Measurements from ENCODE around the gene PTPRN2. TPM values are rescaled to one million over a fixed set of nuclear protein-coding genes. Genes with fewer than 3 reads are reported as not detected.

Gene PTPRN2
- total RNA-seq, 1 donor from 2014 or later: 15.4 TPM

DNA sequence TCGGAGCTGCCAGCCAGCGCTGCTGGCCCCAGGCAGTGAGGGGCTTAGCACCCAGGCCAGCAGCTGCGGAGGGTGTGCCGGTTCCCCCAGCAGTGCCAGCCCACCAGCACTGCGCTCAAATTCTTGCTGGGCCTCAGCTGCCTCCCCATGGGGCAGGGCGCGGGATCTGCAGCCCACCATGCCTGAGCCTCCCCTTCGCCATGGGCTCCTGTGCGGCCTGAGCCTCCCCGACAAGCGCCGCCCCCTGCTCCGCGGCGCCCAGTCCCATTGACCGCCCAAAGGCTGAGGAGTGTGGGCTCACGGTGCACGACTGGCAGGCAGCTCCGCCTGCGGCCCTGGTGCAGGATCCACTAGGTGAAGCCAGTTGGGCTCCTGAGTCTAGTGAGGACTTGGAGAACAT is 525.0 kb downstream of the PTPRN2 start:
- Mint-ChIP-seq H3K27ac (no peak overlapping the region), H3K36me3 (no peaks in the 10 kb centered on the region), H3K27me3 (peaks cover 7% of the 10 kb centered on the region), H3K4me3 (no peak overlapping the region), H3K4me1 (ENCODE audit: unreplicated experiment) (no peaks in the 10 kb centered on the region), H3K9me3 (no peaks in the 10 kb centered on the region)
- TF ChIP-seq, protein P1, sequence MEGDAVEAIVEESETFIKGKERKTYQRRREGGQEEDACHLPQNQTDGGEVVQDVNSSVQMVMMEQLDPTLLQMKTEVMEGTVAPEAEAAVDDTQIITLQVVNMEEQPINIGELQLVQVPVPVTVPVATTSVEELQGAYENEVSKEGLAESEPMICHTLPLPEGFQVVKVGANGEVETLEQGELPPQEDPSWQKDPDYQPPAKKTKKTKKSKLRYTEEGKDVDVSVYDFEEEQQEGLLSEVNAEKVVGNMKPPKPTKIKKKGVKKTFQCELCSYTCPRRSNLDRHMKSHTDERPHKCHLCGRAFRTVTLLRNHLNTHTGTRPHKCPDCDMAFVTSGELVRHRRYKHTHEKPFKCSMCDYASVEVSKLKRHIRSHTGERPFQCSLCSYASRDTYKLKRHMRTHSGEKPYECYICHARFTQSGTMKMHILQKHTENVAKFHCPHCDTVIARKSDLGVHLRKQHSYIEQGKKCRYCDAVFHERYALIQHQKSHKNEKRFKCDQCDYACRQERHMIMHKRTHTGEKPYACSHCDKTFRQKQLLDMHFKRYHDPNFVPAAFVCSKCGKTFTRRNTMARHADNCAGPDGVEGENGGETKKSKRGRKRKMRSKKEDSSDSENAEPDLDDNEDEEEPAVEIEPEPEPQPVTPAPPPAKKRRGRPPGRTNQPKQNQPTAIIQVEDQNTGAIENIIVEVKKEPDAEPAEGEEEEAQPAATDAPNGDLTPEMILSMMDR (conservative IDR thresholded peaks at IDR 0.05): no peak
- no peak for DNase-seq (ENCODE audit: extremely low spot score, unreplicated experiment)

DNA sequence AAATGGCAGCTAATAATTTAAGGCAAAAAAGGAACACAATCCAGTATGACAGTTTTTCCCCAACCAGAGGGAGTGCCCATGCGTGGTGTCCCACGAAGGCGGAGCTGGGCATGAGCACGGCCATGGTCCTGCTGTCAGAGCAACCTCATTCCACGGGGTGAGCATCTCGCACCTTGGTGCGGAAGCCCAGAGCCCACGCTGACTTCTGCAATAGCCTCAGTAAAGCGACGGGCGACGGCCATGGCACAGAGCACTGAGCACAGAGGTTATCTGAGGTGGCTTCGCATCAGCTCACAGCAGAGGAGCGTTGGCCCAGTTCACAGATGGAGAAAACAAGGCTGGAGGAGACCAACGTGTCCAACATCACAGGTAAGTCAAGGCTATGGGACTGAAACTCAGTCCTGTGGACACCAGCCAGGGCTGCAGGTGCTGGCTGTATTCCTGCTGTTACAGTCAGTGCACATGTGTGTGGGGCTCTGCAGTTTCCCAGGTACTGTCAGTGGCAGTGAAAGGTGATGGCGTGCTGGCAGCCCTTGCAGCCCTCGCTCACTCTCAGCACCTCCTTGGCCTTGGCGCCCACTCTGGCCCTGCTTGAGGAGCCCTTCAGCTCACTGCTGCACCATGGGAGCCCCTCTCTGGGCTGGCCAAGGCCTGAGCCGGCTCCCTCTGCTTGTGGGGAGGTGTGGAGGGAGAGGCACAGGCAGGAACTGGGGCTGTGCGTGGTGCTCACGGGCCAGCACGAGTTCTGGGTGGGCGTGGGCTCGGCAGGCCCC is 525.6 kb downstream of the PTPRN2 start:
- Mint-ChIP-seq H3K9me3 (no peaks in the 10 kb centered on the region), H3K36me3 (no peaks in the 10 kb centered on the region), H3K27me3 (peaks cover 7% of the 10 kb centered on the region), H3K27ac (no peak overlapping the region), H3K4me1 (ENCODE audit: unreplicated experiment) (no peaks in the 10 kb centered on the region), H3K4me3 (no peak overlapping the region)
- DNase-seq (ENCODE audit: extremely low spot score, unreplicated experiment): no peak
- TF ChIP-seq, protein P1 (conservative IDR thresholded peaks at IDR 0.05): no peak

DNA sequence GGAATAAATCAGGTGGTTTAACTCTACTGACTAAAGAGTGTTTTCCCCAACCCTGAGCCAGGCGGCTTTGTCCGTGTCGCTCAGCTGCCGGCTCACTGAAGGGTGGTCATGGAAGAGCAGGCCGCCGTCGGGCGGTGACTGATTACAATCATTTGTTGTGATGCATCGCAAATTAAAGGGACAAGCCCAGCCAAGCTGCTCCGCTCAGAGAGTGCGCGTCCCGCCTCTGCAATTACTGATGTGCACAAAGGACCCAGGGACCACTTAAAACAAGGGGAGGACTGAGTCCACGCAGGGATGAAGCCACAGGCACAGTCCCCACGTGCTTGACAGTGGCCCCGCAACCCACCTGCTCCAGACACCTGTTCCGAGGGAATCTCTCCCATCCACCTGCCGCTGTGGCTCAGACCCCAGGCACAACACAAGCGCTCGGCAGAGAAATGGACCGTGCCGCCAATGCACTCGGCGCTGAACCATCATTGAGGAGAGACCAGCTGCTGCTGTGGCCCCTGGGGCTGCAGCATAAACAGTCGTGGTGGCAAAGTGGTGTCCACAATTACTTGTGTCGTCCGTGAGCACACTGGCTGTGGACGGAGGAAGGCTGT is 526.5 kb downstream of the PTPRN2 start:
- Mint-ChIP-seq H3K36me3 (no peaks in the 10 kb centered on the region), H3K4me1 (ENCODE audit: unreplicated experiment) (no peaks in the 10 kb centered on the region), H3K9me3 (no peaks in the 10 kb centered on the region), H3K27me3 (peaks cover 1% of the 10 kb centered on the region), H3K4me3 (no peak overlapping the region), H3K27ac (no peak overlapping the region)
- no peak for DNase-seq (ENCODE audit: extremely low spot score, unreplicated experiment)
- TF ChIP-seq, protein P1 (conservative IDR thresholded peaks at IDR 0.05): no peak

DNA sequence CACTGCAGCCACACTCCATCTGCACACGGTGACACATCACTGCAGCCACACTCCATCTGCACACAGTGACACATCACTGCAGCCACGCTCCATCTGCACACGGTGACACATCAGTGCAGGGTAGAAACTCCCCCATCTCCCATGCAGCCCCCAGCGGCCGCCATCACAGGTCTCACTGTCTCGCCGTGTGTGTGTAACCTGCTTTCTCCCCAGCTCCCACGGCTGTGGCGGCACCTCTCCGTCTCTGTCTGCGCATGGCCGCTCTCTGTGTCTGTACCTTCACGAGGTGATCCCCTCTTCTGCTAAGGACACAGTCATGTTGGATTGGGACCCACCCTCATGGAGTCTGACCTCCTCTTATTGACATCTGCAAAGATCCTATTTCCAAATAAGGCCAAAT is 527.4 kb downstream of the PTPRN2 start:
- Mint-ChIP-seq H3K36me3 (no peaks in the 10 kb centered on the region), H3K4me1 (ENCODE audit: unreplicated experiment) (no peaks in the 10 kb centered on the region), H3K9me3 (no peaks in the 10 kb centered on the region), H3K27ac (no peak overlapping the region), H3K27me3 (no peaks in the 10 kb centered on the region), H3K4me3 (no peak overlapping the region)
- TF ChIP-seq, protein P1 (conservative IDR thresholded peaks at IDR 0.05): no peak
- no peak for DNase-seq (ENCODE audit: extremely low spot score, unreplicated experiment)

DNA sequence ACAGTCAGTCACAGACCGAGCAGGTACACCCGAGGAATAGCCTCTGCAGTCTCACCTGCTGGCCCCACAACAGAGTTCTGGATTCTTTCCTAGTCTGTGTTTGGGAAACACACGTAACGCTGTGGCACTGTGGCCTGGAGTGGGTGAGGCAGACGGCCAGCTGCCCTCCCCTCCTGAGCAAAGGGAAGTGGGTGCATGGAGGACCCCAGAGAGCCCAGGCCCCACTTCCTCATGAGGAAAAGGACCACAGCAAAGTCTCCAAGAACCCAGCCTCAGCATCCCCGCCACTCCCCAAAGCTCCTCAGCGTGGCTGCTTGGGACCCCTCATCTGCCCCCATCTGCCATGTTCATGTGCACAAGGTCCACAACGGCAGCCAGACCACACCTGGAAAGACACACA is 530.2 kb downstream of the PTPRN2 start:
- TF ChIP-seq, protein P1 (conservative IDR thresholded peaks at IDR 0.05): no peak
- Mint-ChIP-seq H3K36me3 (no peaks in the 10 kb centered on the region), H3K27me3 (no peaks in the 10 kb centered on the region), H3K27ac (no peak overlapping the region), H3K9me3 (no peaks in the 10 kb centered on the region), H3K4me3 (no peak overlapping the region), H3K4me1 (ENCODE audit: unreplicated experiment) (no peaks in the 10 kb centered on the region)
- no peak for DNase-seq (ENCODE audit: extremely low spot score, unreplicated experiment)

All from type B pancreatic cell (in vitro differentiated cells).